ENCODE measurements around the gene LHPP.

LHPP gene

DNA sequence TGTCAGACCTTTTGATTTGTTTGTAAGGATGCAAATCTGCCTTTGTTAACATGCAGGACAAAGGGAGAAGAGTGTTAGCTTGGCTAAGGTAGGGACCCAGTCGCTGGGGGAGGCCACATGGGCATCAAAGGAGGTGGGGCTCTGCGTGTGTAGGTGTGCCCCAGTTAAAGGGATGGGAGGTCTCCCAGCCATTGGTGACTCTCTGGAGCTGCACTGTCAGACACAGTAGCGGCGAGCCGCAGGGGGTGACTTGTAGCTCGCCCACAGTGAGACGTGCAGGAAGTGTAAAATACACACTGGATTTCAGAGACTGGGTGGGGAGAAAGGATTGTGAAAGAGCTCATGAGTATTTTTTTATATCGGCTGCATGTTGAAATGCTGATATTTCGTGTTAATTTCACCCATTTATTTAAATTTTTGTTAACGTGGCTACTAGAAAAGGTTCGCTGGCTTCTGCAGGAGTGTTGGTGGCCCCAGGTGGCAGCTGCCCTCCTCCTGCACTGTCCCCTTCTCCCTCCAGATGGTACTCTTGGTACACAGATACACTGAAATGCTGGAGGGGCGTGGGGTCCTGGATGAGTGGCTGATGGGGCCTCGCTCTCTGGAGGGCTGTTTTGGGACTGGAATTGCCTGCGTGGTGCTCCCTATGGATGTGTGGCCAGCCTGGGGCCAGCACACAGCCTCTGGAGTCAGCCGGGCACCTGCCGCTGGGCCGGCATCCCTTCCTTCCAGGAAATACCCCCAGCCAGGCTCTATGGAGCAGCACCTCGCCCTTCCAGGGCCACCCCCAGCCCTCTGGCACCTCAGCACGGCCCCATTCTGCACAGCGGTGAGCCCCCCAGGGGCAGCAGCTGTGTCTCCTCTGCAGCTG lies 59.2 kb downstream of the LHPP start:
- DNase-seq (ENCODE audit: low read depth in 2 of 2): no peak

DNA sequence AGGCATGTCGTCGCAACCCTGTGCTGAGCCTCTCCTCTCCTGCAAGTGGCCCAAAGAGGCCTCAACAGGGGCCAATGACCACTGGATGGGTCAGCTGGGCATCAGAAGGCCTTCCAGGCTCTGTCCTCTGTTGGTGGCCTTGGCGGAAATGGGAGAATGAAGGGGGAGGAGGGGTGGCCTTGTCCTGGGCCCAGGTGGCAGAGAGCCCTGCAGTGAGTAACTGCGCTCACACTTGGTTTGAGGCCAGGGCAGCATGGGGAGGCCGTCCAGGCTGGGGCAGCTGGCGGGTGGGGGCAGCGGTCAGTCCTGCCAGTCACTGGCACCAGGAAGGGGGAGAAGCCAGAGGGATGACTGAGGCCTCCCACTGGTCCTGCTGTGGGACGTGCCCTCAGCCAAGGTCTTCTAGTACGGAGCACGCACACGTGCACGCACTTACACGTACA lies 59.8 kb downstream of the LHPP start:
- no peak for DNase-seq (ENCODE audit: low read depth in 2 of 2)

DNA sequence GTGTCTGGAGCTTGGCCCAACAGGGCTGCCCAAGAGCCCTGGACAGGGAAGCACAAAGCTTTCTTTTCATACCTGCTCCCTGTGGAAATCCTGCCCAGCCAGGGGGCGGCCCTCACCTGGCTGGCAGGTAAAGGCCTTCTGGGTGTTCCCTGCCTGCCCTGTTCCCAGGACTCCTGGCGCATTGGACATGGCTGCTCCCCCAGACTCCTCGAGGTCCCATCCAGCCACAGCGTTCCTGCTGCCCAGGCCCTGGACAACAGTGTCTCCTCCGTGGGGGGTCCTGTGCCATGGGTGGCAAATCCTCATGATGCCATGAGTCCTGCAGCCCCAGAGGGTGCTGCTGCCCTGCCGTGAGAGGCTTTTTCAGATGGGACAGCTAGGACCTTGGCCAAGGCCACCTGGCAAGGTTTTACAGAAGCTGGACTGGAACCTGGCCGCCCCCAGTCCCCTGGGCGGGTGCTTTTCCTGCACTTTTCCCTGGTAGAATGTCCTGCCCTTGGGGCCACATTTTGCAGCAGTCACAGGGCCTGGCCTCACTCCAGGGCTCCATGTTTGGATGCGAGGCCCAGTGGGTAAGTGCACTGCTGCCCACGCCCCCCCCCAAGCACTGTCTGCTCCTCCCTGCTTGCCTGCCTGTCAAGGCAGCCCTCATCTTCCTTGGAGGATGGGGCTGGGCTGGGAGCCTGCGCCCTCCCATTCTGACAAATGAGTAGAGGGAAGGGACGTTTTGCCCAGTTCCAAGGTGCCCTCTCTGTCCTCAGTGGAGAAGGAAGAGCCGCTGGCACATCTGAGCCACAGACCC lies 60.7 kb downstream of the LHPP start:
- no peak for DNase-seq (ENCODE audit: low read depth in 2 of 2)

DNA sequence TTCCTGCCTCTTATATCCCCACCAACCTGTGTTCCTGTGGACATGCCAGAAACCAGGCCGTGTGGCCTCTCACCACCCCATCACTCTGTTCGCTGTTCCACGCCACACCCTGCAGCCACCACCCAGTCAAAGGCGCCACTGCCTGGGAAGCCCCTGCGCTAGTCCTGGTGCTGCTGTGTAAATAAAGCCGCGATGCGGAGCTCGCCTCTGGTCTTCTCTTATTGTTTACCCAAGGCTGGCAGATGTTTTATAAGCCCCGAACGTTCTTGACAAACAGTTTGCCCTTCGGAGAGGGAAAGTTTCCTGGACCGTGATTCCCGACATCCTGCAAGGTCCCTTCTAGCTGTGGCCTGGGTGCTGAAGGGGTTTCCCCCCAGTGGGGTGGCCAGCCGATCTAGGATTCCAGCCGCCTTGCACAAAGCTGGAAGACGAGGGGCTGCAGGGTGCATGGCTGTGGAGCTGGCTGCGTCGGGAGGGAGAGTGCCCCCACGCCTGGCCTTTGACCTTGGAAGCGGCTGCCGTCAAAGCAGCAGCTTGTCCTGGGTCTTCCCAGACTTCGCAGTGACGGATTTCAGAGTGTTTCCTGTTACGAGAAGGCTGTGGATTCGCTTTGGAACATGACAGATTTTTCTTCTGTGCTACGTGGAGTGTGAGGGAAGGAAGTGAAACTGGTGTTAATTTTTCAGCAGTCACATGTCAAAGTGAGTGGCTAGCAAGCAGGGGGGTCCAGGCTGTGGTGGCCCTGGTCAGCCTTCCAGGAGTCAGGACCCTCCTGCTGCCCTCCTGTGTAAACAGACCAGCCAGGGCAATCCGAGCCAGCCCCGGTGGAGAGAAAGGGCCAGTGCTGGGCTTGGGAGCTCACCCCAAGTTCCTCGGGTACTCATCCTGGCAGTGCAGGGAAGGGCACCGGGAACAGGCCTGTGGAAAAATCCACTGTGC lies 61.6 kb downstream of the LHPP start:
- no peak for DNase-seq (ENCODE audit: low read depth in 2 of 2)

DNA sequence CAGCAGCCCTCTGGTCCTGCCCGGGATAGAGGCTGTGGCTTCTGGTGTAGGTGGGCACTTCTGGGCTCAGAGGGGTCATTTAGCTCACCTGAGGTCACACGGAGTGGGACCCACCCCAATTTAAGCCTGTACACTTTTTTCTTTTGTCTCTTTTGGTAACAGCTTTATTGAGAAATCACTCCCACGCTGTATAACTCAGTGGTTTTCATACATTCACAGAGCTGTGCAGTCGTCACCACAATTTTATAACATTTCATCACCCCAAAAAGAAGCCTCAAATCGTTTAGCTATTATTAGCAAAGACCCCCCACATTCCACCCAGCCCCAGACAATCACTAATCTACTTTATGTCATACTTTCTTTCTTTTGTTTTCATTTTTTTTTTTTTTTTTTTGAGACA lies 62.3 kb downstream of the LHPP start:
- no peak for DNase-seq (ENCODE audit: low read depth in 2 of 2)

DNA sequence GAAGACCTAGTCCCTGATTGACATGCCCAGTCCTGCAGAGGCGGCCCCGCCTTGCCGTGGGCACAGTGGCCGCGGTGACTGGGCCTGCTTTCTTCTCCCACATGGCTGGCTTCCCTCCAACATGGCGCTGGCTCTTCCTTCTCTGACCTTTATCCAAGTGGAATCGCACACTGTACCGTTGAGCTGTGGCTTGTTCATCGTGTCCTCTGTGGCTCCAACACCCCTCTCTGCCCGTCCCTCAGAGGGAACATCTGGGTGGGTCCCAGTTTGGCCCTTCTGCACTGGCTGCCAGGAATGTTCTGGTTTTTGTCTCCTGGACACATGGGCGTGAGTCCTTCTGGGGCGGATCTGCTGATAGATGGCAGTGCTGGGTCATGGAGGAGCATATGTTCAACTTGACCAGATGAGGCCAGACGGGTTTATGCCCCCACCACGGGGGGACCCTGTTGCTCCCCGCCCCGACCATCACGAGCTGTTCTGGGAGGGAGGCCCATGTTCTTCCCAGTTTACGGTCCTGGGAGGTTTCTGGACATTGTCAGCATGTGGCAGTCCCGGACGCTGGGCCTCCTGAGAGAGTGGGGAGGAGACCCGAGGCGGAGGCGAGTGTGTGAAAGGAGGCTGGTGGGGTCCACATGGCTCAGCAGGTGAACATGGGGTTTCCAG lies 63.5 kb downstream of the LHPP start:
- DNase-seq (ENCODE audit: low read depth in 2 of 2): no peak

DNA sequence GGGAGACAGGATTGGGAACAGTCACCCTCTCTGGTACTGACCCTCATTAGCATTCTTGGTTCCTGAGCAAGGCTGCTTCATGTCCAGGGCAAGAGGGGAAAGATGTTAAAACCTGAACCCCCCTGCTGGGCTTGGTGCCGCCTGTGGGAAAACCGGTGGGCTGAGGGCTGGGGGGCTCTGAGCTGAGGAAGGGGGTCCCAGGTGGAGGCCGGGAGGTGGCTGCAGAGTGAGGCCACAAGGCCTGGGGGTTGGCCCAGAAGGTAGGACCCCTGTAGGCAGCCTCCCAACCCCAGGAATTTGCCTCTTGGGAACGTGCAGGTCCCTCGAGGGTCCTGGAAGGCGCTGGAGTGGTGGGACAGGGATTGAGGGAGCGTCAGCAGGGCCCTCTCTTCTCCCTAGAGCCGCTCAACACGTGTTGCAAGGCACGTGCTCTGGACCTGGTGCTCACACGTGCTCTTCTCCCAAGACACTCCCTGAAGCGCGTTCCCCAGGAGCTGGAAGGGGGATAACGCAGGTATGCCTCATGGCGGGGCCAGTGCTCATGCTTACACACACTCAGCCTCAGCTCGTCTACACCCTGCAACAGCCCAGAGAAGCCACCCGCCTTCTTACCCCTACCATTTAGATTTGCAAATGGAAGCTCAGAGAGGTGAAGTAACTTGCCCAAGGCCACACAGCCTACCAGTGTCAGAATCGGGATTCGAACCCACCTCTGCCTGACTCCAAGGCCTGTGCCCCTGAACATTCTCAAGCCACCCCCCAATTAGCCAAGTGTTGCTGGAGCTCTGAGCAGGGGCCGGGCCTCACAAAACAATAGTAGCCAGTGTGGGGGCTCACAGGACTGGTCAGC lies 64.4 kb downstream of the LHPP start:
- no peak for DNase-seq (ENCODE audit: low read depth in 2 of 2)

DNA sequence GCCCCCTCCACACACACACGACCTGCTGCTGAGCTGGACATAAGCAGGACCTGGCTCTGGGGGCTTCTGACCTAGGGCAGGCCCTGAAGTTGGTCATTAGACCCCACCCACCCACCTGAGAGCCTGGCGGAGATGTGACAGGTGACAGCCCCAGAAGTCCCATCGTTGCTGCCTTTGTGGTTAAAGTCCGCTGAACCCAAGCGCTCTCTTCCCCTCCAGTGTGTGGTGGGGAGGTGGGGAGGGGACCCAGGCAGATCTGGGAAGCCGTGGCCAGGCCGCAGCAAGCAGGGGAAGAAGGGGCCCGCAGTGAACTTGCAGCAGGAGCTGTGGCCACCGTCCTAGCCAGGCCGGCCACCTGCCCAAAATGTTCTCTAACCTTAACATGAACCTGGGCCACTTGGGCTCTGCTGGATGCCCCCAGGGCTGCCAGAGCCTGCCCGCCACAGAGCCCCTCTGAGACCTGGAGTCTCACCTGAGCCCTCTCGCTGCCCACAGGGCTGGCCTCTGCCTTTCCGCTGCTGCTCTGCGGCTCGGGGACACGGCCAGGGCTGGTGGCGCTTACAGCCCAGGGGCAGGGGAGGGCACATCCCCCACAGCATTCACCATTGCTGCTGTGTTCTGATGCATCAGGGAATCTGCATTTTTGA lies 65.1 kb downstream of the LHPP start:
- DNase-seq (ENCODE audit: low read depth in 2 of 2): no peak

DNA sequence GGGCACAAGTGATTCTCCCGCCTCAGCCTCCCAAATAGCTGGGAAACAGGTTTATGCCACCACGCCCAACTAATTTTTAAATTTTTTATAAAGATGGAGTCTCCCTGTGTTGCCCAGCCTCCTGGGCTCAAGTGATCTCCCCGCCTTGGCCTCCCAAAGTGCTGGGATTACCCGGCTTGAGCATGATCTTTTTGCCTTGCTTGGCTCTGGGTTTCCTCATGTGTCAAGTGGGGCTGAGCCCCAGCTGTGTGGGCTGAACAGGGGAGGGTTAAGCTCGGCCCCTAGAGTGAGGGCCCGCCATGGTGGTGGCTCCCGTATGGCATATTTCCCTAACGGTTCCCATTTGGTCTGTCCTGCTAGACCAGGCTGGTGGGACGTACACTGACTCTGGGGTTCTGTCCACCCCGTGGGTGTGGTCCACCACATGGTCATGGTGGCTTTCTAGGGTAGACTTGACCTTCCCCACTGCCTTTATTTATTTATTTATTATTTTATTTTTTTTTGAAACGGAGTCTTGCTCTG lies 66.3 kb downstream of the LHPP start:
- no peak for DNase-seq (ENCODE audit: low read depth in 2 of 2)

DNA sequence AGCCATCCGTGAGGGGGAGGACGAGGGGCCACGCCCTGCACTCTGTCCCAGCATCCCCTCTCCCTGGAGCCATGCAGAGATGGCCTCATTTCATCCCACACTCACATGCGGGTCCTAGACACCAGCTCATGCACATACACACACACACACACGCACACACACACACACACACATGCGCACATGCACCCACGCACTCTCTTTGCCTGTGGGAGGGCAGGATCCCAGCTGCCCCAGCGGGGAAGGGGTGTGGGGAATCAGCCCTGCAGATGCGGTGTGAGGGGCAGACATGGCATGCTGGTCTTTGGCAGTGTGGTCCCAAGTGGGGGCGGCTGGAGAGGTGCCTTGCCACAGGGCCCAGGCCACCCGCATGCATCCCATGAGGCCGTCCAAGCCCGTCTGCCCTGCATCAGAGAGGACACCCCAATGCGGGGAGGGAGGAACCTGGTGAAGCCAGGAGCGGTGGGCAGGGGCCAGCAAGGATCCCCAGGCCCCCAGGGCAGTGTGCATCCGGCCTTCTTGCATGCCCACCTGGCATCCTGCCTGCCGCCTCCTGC lies 68.1 kb downstream of the LHPP start:
- DNase-seq (ENCODE audit: low read depth in 2 of 2): no peak

DNA sequence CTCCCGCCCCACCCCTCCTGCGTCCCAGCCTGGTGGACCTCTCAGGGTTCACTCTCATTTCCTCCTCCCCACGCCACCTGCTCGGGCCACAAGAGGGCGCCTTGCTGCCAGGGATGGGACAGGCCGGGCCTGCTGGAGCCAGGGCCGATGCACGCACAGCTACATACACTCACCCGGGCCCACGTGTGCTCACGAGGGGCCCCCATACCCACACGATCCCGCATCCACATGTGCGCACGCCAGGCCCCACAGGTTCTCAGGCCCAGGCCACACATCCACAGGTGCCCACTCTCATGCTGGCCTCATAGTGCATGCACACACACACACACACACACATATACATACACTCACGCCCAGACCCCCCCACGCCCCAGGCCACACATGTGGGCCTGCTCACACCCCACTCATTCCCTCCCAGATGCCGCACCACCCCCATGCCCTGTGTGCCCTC lies 68.6 kb downstream of the LHPP start:
- DNase-seq (ENCODE audit: low read depth in 2 of 2): peak; percentile 21 to 24

DNA sequence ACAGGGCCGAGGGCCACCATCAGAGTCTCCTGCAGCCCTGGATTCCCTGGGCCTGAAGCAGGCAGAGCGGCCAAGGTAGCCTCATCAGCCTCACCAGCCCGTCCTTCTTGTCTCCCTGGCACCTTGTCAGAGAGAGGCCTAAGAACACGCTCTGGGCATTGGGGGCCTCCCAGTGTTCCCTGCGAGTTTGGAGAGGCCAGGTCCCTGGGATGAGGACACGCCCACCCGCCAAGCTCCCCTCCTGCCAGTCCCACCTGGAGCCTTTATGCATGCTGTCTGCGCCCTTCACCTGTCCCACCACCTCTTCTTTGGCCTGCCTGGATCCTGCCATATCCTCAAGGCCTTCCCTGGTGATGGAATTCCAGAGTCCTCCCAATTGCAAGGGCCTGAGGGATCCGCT lies 69.2 kb downstream of the LHPP start:
- DNase-seq (ENCODE audit: low read depth in 2 of 2): no peak

DNA sequence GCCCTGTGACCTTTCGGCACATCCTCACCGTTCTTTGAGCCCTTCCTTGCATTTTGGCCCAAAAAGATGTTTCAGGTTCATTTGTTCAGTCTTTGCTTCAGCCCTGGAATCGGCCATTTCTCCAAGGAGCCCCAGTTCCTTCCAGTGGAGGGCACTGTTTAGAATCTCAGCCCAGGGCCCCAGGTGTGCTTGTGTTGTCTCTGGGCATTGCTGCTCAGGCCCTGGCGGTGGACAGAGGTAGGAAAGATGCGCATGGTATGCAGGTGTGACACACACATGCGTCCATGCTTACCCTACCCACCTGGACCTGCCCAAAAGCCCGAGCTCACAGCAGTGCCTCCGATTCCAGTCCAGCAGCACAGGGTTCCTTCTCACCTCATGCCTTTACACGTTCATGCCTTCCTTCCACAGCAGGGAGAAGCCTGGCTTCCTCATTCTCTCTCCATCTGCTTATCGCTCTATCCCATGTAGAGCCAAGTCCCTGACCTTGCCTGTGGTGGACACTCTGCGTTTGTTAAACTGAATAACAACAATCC lies 70.6 kb downstream of the LHPP start:
- no peak for DNase-seq (ENCODE audit: low read depth in 2 of 2)

DNA sequence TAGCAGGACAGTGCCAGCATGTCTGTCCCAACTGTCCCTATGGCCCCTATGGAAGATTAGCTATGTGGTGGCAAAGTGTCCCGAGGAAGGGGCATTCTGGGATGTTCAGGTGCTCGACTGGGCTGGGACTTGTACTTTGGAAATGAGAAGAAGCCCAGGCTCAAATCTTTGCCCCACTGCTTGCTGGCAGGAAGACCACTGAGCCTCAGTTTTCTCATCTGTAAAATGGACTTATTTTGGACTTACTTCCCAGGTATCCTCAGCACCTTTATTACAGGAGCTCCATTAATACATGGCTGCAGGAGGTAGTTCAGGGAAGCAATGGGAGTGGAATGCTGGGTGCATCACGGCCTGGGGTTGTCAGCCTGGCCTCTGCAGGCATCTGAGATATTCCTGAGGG lies 71.2 kb downstream of the LHPP start:
- no peak for DNase-seq (ENCODE audit: low read depth in 2 of 2)

DNA sequence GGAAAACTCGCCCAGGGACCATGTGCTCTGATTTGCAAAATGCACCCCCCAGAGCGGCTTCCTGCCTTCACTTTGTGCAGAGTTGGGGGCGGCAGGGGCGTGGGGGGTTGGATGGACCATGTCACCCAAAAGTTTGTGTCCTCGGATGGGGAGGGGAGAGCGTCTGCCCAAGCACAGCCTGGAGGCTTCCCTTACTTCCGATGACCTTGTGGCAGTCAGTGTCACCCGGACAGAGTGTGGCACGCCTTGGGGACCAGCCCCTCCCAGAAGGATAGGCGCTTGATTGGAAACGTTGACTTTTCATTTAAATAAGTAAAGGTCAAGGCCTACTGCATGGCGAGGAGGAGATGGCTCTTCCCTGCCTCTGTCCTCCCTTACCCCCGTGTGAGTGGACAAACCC lies 71.6 kb downstream of the LHPP start:
- no peak for DNase-seq (ENCODE audit: low read depth in 2 of 2)

DNA sequence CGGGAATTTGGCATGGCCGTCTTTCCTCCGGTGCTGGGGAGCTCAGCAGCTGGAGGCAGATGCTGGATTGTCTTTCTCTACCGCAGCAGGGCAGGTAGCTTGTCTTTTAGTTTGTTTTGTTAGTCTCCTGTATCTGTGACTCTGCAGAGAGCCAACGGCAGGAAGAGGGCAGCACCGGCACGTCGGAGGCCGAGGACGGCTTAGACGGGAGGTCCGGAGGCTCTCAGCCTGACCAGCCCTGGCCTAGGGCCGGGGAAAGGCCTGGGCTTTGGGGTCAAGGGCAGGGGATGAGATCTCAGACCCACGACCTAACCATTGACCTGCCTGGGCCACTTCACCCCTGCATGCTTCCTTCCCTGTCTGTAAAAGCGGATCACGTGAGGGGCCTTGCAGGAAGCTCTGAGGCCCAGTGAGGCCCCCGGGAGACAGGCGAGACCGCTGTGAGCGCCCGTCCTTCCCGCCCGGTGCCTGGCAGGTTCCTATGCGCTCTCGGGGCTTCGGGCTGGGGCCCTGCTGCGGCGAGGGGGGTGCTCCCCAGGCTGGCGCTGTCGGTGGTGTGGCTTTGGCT lies 72.7 kb downstream of the LHPP start:
- no peak for DNase-seq (ENCODE audit: low read depth in 2 of 2)

DNA sequence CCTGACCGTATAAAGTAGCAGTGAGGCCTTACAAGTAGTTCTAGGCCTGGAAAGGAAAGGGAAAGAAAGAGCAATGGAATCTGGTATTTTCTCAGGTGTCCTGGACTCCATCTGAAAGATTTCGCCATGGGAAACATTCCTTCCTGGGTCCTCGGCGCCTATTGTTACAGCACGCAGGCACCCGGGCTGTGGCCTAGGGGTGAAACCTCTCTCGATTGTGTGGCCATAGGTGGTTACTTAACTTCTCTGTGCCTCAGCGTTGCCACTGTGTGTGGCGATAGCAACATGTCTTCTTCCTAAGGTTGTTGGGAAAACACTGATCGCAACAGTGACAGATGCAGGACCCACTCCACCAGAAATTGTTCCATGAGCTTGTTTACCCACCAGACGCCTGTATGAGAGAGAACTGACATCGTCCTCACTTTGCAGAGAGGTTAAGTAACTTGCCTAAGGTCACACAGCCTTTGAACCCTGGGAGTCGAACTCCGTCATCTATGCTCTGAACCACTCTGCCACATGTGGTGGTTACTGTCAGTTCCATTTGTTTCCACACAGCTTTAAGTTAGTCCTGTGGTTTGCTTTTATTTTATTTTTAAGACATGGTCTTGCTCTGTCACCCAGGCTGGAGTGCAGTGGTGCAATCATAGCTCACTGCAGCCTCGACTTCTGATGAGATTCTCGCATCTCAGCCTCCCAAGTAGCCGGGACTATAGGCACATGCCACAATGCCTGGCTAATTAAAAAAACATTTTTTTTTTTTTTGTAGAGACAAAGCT lies 73.4 kb downstream of the LHPP start:
- DNase-seq (ENCODE audit: low read depth in 2 of 2): no peak

Measured in fibroblast of skin of left biceps (primary cell).